Stimulated activated CD8-positive, alpha-beta memory T cell treated with anti-CD3 and anti-CD28 coated beads, Interleukin-2, amount 100 ng/mL, for 48 hours (primary cell): ENCODE measurements around the gene PDE1A.
"Not testable (repeated sequence)": the region's sequence is repeated elsewhere in the genome, so short reads cannot be mapped to it uniquely, and the experiment has no call there.

Experiments
- DNase-seq, 2 donors: peaks; one replicate each; pipeline ENCODE4 v3.0.0-alpha.2; 2020; ENCODE audit warnings: low read depth in 2 of 2

PDE1A gene

DNA sequence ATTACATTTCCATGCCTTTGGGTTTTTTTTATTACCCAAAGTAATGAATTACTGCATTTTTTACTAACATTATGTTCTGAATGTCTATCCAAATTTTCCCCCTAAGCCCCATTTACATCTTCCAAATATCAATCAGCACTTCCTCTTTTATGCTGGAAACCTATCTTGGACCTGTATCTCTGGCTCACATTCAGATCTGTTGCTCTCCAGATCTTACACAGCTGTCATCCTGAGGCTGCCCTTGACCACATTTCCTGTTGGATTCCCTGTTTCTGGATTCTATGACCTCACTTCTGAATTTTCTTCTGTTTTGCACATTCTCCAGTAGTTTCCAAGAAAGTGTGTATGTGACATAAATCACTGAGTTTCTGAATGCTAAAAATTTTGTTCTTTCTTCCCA, 146.7 kb downstream of the PDE1A start:
- no peak for DNase-seq

DNA sequence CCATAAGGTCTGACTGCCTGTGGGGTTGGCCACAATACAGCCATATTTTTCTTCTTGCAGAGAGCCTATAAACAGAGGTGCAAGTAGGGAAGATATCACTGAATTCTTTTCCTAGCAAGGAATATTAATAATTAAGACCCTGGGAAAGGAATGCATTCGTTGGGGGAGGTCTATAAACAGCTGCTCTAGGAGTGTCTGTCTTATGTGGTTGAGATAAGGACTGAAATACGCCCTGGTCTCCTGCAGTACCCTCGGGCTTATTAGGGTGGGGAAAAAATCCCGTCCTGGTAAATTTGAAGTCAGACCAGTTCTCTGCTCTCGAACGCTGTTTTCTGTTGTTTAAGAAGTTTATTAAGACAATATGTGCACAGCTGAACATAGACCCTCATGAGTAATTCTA, 150.2 kb downstream of the PDE1A start:
- not testable (repeated sequence) for DNase-seq

DNA sequence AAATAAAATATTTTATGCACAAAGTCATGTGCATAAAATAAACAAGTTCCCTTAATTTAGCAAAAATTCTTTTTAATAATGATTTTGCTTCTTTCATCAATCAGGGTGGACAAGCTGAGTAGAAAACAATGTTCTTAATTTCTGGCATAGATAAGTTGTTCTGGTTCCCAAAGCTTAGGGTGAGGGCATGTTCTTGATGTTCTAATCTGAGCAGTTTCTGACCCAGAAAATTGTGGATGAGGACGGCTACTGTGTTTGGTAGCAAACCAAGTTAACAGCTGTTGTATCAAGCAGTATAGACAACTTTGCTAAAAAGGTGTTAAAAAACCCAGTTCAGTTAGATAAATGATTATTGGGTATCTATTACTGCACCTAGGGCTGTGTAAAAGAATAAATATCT, 158.9 kb downstream of the PDE1A start:
- no peak for DNase-seq

DNA sequence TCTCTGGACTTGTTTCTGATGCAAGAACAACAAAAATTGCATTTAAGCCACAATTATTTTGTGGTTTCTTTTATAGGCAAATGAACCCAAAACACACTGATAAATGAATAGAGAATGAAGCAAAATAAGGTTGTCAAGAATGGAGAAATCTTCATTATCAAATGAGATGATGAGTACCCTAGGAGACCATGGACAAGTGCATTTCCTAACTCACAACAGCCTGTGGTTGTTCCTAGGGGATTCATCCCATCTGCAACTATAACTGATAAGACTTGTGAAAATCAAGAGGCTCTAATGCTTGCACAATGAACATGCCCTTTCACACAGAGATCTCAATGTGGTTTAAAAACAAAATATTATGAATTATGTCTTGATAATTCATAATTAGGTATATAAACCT, 159.9 kb downstream of the PDE1A start:
- no peak for DNase-seq

DNA sequence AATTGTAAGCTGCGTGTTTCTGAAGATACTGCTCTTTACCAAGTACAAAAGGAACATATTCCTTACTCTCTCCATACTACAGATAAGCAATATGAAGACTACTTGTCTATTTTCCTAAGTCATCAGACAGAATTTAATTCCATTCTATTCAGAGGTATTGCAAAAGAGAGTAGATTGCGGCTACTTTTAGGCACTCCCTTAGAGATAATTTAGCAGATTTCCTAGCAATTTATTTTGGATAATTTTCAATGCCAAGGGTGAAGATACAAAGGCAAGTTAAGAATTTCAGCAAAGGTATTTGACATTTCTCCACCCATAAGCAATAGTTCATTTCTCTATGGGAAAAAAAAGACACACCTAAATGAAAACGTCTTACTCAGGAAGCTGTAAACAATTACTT, 161.1 kb downstream of the PDE1A start:
- DNase-seq = no peak

DNA sequence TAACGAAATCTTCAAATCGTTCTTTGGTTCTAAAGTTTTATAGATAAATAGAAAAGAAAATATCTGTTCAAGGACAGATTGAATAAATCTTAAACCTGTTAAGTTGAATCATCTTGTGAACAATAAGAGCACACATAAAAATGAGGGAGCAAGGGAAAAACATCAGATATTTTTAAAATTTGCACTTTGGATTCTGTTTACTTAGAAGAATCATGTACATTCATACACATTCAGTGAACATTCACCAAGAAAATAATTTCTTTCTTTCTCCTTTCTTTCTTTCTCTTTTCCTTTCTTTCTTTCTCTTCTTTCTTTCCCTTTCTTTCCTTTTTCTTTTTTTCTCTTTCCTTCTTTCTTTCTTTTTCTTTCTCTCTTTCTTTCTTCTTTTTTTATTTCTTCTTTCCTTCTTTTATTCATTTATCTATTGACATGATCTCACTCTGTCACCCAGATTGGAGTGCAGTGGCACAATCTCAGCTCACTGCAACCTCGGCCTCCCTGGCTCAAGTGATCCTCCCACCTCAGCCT, 164.9 kb downstream of the PDE1A start:
- no peak for DNase-seq

DNA sequence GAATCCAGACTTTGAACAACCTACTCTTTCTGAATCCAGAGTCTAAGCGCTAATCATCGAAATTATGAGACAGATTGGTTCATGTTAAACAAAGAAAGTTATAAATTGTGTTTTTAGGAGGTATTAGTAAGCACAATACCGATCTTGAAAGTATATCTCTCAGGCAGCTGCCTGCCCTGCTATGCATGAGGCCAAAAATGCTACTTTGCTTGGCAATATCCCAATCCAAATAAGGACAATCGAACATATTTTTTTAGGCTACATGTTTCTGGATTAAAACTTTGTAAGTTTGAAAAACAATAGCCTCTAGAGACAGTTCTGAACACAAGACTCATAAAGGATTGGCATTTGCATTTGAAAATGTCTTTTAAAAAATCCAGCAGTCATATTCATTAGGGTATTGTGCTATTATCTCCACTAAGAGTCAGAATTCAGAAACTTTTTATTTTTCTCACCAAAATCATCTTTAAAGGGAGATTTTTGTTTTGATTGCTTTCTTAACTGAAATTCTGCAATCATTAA, 167.1 kb downstream of the PDE1A start:
- DNase-seq = no peak

DNA sequence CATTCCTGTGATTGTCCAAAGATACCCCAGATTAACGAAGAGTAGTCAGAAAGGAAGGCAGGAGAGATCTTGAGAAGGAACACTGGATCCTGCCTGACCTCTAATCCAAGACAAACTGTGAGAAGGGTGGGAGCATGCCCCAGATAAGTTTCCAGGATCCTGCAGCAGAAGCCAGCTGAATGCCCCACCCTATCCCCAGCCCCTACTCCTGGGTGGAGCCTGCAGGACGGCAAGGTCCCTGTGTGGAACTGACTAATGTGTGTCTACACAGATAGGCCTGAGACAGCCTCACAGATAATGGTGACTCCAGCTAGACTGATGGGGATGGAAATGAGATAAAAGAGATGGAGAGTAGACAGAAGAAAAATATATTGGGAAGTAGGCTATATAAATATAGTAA, 174.3 kb downstream of the PDE1A start:
- DNase-seq = no peak

DNA sequence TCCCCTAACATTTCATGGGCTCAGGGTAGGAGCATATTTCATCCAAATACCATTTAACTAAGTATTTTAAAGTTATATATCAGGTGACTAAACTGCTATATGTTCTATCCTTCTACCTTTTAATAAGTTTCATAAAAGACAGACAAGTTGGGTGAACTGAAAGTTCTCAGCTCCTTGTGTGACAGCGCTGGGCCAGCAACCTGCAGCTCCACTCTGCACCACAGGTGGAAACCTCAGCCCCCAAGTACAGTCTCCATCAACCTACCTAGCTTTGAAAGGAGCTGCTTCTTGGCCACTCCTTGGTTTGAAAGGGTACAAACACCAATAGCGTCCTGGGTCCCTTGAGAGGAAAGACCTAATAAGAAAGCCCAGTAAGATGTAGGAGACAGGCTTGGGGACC, 177.9 kb downstream of the PDE1A start:
- DNase-seq = no peak

DNA sequence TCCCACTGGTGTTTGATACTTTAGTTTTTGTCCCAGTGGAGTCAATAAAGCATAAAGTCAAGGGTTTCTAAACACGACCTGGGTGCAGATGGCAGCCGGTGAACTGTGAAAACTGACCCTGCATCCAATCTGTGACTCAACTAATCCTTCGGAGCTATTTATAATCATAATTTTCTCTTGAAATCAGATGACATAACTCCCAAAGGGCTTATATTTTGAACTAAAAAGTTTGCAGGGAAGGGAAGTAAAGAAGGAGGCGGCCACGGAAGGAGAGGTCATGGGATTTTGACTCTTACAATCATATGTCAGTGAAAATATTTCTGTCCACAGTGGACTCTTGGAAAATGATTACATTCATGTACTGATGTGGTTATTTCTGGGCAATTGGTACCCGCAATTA, 178.5 kb downstream of the PDE1A start:
- DNase-seq = no peak

DNA sequence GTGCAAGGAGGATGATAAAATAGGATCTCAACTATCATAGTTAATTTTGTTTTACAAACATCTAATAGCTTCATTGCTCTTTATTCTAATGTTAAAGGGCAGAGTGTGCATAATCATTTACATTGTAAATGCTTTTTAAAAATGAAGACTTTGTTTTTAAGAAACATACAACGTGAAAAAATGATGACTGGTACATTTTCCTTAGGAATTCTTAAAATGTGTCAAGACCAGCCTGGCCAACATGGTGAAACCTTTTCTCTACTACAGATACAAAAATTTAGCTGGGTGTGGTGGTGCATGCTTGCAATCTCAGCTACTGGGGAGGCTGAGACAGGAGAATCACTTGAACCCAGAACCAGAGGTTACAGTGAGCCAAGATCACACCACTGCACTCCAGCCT, 179.0 kb downstream of the PDE1A start:
- DNase-seq = no peak

DNA sequence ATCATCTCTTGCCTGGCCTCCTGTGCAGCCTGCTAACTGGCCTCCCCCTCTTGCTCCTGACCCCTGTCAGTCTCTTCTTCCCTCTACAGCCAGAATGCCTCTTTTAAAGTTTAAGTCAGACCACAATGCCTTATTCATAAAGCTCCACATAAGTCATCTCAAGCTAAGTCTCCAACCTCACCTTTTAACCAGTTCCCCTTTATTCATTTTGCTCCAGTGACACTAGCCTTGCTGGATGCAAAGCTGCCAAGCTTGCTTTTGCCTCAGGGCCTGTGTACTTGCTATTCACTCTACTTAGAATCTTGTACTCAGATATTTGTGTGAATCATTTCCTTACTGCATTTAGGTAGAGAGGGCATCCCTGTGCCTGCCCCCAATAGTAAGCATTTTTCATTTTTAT, 180.9 kb downstream of the PDE1A start:
- DNase-seq = no peak

DNA sequence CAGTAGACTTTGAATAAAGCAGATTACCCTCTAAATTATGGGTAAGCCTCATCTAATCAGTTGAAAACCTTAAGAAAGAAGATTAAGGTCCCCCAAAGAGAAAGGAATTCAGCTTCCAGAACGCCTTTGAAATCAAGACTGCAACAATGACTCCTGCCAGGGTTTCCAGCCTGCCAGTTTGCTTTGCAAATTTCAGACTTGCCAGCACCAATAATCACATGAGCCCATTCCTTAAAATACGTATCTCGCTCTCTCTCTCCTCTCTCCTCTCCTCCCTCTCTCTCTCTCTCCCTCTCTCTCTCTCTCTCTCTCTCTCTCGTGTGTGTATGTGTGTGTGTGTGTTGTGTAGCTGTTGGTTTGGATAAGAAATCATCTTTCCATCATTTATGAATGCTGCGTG, 184.2 kb downstream of the PDE1A start:
- DNase-seq = no peak

DNA sequence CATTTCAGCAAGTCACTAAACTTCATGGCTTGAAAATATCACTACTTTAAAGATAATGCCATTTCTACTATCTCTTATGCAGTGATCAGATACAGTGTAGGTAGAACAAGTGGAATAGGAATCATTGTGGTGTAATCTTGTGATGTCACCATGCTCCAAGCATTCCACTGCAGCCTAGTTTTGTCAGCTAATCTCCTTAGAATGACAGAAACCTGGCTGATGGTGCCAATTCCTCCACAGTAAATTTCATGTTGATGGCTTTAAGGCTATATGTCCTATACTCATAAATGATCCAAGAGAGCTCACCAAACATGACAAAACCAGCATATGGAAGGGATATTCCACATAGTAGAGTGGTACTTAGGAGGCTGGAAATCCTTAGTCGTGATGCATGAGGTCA, 184.9 kb downstream of the PDE1A start:
- no peak for DNase-seq

DNA sequence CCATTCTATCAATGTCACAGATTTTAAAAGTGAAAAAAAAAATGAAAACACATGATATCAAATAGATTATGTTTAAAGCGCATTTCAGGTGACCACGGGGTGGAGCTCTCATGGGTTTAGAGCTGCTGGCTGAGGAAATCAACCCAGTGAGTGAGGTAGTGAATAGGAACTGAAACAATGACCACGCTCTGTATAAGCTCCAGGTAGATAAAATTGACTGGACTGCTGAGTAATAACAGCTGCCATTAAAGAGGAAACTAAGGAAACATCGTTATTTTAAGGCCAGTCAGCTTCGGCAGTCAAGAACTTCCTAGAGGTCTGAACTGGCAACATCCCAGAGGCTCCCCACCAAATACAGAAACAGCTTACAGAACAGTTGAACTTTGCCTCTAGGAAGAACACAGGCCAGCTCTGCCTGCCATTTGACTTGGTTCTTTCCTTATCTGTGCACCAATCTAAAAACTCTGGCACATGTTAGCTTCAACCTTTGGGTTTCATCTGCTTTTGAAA, 185.9 kb downstream of the PDE1A start:
- no peak for DNase-seq

DNA sequence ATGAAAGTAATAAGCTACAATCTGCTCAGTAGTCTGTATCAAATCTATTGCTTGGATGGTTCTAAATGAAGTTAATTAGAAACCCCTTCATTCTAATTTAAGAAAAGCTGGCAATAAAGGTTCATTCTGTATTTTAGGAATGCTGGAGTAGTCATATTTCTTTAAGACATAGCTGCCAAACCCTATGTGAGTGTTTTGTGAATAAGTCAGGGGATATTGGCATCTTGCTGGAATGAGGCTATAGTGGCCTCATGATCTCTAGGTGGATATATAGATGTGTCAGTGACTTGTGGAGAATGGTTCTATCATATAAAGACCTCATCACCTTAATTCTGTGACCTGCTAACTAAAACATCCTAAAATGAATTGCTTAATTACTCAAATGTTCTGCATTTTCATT, 196.3 kb downstream of the PDE1A start:
- no peak for DNase-seq

DNA sequence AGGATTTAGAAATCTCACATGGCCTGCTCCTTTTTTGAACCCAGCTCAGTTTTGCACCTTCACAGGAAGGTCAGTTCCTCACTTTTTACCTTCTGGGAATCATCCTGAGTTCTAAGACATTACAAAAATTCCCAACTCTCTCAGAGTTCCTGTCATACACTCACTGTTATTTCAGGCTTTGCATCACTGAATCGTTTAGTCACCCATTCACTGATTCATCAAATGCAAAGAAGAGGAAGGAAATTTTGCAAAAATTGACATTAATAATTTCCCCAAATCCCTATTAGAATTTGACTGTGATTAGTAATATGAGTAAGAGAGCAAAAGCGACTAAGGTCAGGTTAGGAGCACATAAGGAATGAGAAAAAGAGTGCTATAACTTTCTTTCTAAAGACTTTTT, 197.5 kb downstream of the PDE1A start:
- no peak for DNase-seq

DNA sequence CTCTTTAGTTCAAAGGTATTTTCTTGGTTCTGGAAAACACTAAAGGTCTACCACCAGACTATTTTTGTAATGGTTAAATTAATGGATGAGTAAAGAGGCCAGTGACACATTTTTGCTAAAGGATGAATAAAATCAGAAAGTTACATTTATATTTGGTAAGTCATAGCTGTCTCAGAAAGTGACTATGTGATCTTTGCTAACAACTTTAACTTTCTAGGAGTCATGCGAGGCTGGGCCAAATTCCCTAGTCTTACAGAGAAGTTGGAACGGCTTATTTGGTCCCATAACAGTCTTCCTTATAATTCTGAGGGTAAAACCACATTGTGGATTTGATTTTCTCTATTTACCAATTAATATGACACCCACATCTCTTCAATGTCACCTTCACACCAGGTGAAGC, 198.1 kb downstream of the PDE1A start:
- DNase-seq = no peak

DNA sequence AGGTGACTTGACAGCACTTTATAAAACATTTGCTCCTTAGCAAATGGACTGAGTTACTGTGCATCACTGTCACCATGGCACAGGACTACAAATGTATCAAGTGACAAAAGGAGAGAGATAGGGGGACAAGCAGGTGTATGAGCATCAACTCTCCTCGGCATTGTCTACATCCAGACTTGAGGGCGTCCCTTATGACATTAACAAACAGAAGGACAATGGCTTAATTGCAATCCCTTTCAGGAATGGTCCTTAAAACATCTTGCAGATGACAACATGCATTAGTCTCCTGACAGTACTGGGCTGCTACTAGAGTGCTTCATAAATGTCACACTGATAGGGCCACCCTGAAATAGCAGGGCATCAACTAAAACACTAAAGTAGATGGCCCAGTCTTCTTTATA, 198.8 kb downstream of the PDE1A start:
- DNase-seq = no peak

DNA sequence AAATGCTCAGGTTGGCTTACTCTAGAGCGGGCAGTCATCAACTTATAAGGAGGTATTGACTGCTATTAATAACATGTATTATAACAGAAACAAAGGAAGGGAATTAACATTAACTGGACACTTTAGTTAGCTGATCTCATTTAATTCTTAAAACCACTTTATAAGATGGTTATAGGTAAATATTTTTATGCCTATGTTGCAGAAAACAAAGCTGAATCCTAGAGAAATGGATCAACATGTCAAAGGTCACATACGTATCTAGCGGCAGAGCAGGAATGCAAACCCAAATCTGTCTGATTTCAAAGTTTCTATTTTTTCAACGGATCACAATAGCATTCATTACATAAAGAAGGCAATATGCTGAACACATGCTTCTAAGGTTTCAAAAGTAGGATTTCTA, 200.0 kb downstream of the PDE1A start:
- no peak for DNase-seq

DNA sequence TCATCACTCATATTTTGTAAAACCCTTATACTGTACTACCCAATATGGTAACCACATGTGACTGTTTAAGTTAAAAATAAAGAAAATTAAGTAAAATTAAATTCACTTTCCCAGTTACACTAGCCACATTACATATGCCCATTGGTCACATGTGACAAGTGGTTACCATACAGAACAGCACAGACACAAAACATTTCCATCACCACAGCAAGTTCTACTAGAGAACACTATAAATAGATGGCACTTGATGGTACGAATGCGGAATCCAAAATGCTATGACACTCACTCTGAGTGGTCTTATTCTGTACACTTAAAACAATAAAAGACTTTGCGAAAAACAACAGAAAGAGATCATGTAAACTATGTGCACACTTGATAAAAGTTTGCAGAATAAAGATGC, 202.2 kb downstream of the PDE1A start:
- DNase-seq = no peak

DNA sequence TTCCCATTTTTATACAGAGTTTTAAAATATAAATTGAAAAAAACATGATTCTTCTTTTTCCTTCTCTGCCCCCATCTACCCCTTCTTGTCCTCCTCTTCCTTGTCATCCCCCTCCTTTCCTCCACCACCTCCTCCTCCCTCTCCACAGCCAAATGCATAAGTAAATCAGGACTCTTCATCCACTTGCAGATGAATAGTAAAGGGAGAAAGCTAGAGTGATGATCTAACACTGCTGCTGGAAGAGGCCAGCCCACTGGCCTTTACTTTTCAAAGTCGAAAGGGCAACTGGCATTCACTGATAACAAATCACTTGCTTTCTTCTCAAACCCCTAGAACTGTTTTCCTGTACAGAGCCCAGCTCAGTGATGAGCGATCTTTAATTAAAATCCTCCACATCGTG, 205.8 kb downstream of the PDE1A start:
- DNase-seq = no peak

DNA sequence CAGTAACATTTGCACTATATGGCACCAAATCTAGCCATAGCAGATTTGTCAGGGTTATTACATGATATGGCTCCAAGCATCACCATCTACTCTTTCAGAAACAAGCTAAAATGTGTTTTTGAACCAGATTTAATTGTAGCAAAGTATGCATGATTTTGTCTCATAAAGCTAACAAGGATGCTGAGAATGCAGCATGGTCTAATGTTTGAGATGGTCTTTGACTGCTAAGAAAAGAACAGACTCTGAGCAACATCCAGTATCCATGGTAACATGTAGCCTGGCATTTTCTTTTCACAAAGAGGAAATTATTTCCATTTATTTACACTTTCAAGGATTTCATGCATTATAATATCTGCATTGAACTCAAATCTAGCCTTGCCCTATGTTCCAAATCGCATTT, 206.5 kb downstream of the PDE1A start:
- no peak for DNase-seq

DNA sequence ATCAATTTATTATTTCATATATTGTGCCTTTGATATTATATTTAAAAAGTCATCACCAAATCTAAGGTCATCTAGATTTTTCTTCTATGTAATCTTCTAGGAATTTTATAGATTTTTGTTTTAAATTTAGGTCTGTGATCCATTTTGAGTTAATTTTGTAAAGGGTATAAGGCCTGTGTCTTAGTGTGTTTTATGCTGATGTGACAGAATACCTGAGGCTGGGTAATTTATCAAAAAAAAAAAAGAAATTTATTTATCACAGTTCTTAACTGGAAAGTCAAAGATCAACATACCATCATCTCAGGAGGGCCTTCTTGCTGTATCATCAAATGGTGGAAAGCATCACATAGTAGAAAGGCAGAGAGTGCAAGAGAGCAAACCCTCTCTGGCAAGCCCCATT, 216.2 kb downstream of the PDE1A start:
- DNase-seq = no peak
